GM12892 (cell line): ENCODE data around the gene TMCC1.

ENCODE experiments used
- POLR2A ChIP-seq: IDR thresholded peaks from 2 replicates; pipeline ENCODE4 v1.6.1; 2011; ENCODE audit warnings: low read depth, low read length, control low read depth
- POLR2AphosphoS5 ChIP-seq: IDR thresholded peaks from 2 replicates; pipeline ENCODE4 v1.6.1; 2011; ENCODE audit warnings: low read depth, low read length, control low read depth
- TAF1 ChIP-seq: IDR thresholded peaks from 2 replicates; pipeline ENCODE4 v1.6.1; 2011; ENCODE audit warnings: low read depth, mild to moderate bottlenecking, control low read depth, low read length, borderline replicate concordance

DNA sequence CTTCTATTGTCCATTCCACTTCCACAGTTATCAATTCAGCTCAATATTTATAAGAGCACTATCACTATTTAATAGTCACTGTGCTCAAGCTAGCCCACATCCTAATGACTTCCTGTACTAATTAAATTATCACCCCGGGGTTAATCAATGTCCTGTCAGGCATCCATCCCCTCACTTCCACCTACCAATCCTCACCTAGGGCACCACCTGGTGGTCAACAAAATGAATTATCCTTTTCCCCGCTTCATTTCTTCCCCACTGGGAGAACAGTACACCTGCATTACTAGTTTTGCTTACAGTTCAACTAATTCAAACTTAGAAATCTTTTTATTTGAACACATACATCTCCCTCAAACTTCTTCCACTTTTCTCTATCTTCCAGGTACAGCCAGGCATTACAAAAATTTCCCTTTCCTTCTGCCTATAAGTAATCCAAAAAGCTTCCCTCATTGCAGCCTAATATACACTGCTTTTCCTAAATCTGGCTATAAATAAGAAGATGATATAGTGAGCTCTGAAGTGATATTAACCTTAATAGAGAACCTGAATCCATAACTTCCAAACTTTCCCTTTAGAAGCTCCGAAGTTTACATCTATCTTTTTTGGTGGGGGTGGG lies 68.5 kb downstream of the TMCC1 start:
- TF ChIP-seq POLR2AphosphoS5 (no peak), TAF1 (no peak), POLR2A (no peak)
